Breast epithelium (tissue), 3 donors: Measurements from ENCODE around the gene CPNE5.

Source experiments
- CTCF ChIP-seq, 3 donors: fragments of 450-650 bp; IDR thresholded peaks; one replicate each; pipeline ENCODE4 v1.5.1; 2016 to 2017; ENCODE audit warnings: antibody characterized with exemption in 3 of 3, mild to moderate bottlenecking in 3 of 3, moderate library complexity in 3 of 3
- POLR2A ChIP-seq: fragments of 450-650 bp; IDR thresholded peaks from one replicate; pipeline ENCODE4 v1.6.1; 2016; ENCODE audit warnings: antibody characterized with exemption, mild to moderate bottlenecking, moderate library complexity
- POLR2AphosphoS5 ChIP-seq, 3 donors: sonication (generic); formaldehyde crosslinking; IDR thresholded peaks; one replicate each; pipeline ENCODE4 v1.6.1; 2017; ENCODE audit warnings: antibody characterized with exemption in 3 of 3

- TF ChIP-seq POLR2AphosphoS5 (IDR thresholded peaks at IDR 0.05) = no peak
- TF ChIP-seq CTCF (IDR thresholded peaks at IDR 0.05) = no peak
- no peak for TF ChIP-seq POLR2A
These were observed 24.7 kb upstream of the CPNE5 start for GRCh38 chr6:36863670-36864540.
